SK-N-SH (cell line): ENCODE data around the gene ARPC2. TPM values are rescaled to one million over a fixed set of nuclear protein-coding genes. Genes with fewer than 3 reads are reported as not detected.

Experiments
- CTCF ChIA-PET: fragments of 300-600, 350-600 bp; formaldehyde crosslinking; extraction: SDS; loops from one replicate; lab custom pipeline; 2021; lab: Yijun Ruan, JAX
- POLR2A ChIA-PET: fragments of 350-600 bp; sonication (Branson Sonifier 250); formaldehyde crosslinking; extraction: SDS; loops from one replicate; lab custom pipeline; 2020; ENCODE audit warnings: antibody characterized with exemption, inconsistent platforms; lab: Yijun Ruan, JAX
- DNase-seq: peaks from one replicate; pipeline ENCODE4 v3.0.0; 2012
- H2AFZ ChIP-seq: fragments of 200-600 bp; sonication (generic); 2 replicates; pipeline ENCODE4 v1.8.1; 2016; ENCODE audit warnings: antibody characterized with exemption, mild to moderate bottlenecking, low read depth
- H3F3A ChIP-seq: fragments of 200-600 bp; sonication (generic); replicated peaks from 2 replicates; pipeline ENCODE3; 2016; ENCODE audit warnings: antibody characterized with exemption, mild to moderate bottlenecking; ENCODE audit not compliant: insufficient read depth
- H3K27ac ChIP-seq, 2 experiments: fragments of 200-500 bp in 1 of 2; fragments of 200-600 bp in 1 of 2; sonication (Bioruptor generic) in 1 of 2; sonication (generic), shearing (Covaris generic) in 1 of 2; 2 replicates each; pipeline versions ENCODE4 v1.5.1 to v1.6.1; 2014 to 2016; ENCODE audit warnings: low read depth in 2 of 2, inconsistent platforms in 1 of 2, low read length in 1 of 2, mild to moderate bottlenecking in 1 of 2, mixed read lengths in 1 of 2
- H3K27me3 ChIP-seq: fragments of 200-600 bp; sonication (generic), shearing (Covaris generic); 2 replicates; pipeline ENCODE4 v1.6.1; 2016; ENCODE audit warnings: mixed run types; ENCODE audit not compliant: insufficient read depth
- H3K36me3 ChIP-seq, 2 experiments: fragments of 200-500 bp in 1 of 2; fragments of 200-600 bp in 1 of 2; sonication (Bioruptor generic) in 1 of 2; sonication (generic) in 1 of 2; replicated peaks in 1 of 2; 2 replicates each; pipeline versions ENCODE3 to v1.5.1; 2014 to 2016; ENCODE audit warnings: low read length in 1 of 2, mild to moderate bottlenecking in 1 of 2; ENCODE audit not compliant: insufficient read depth in 2 of 2, control insufficient read depth in 1 of 2
- H3K4me1 ChIP-seq, 2 experiments: fragments of 200-500 bp in 1 of 2; fragments of 200-600 bp in 1 of 2; sonication (Bioruptor generic) in 1 of 2; sonication (generic), shearing (Covaris generic) in 1 of 2; 2 replicates each; pipeline versions ENCODE4 v1.5.1 to v1.6.1; 2014 to 2016; ENCODE audit warnings: low read depth in 1 of 2, low read length in 1 of 2, mixed run types in 1 of 2; ENCODE audit not compliant: insufficient read depth in 2 of 2, control insufficient read depth in 1 of 2
- H3K4me2 ChIP-seq: fragments of 200-600 bp; sonication (generic), shearing (Covaris generic); 2 replicates; pipeline ENCODE4 v1.6.1; 2017; ENCODE audit warnings: mixed run types
- H3K4me3 ChIP-seq, 2 experiments: fragments of 200-500 bp in 1 of 2; fragments of 200-600 bp in 1 of 2; sonication (Bioruptor generic) in 1 of 2; sonication (generic), shearing (Covaris generic) in 1 of 2; 2 replicates each; pipeline versions ENCODE4 v1.5.1 to v1.8.1; 2014 to 2016; ENCODE audit warnings: low read depth in 2 of 2, inconsistent platforms in 1 of 2, low read length in 1 of 2, mild to moderate bottlenecking in 1 of 2, mixed read lengths in 1 of 2, moderate library complexity in 1 of 2
- H3K79me2 ChIP-seq: fragments of 200-600 bp; sonication (generic); 2 replicates; pipeline ENCODE4 v1.8.1; 2017; ENCODE audit warnings: mild to moderate bottlenecking; ENCODE audit not compliant: insufficient read depth
- H3K9ac ChIP-seq: fragments of 200-600 bp; sonication (generic); 2 replicates; pipeline ENCODE4 v1.6.1; 2017; ENCODE audit warnings: mixed run types
- H3K9me2 ChIP-seq: fragments of 200-600 bp; sonication (generic); 2 replicates; pipeline ENCODE4 v1.6.1; 2017; ENCODE audit warnings: mixed run types
- H3K9me3 ChIP-seq: fragments of 200-600 bp; sonication (generic); 2 replicates; pipeline ENCODE4 v1.6.1; 2017; ENCODE audit warnings: mixed run types, mild to moderate bottlenecking, moderate library complexity
- H4K20me1 ChIP-seq: fragments of 200-600 bp; sonication (generic); 2 replicates; pipeline ENCODE4 v1.6.1; 2017; ENCODE audit warnings: mild to moderate bottlenecking, mixed run types; ENCODE audit not compliant: insufficient read depth
- CTCF ChIP-seq: fragments of 200-600 bp; sonication (generic); IDR thresholded peaks from 2 replicates; pipeline ENCODE4 v1.6.1; 2017; ENCODE audit warnings: antibody characterized with exemption, mild to moderate bottlenecking, moderate library complexity
- IRF3 ChIP-seq: fragments of 150-350 bp; IDR thresholded peaks from 2 replicates; pipeline ENCODE4 v1.6.1; 2016; ENCODE audit warnings: mild to moderate bottlenecking, low read depth, low read length
- NFIC ChIP-seq: IDR thresholded peaks from 2 replicates; pipeline ENCODE4 v1.4.0; 2012; ENCODE audit warnings: borderline replicate concordance
- PBX3 ChIP-seq: IDR thresholded peaks from 2 replicates; pipeline ENCODE4; 2012
- POLR2AphosphoS5 ChIP-seq: IDR thresholded peaks from 2 replicates; pipeline ENCODE4 v1.6.1; 2012; ENCODE audit warnings: low read depth, low read length
- RCOR1 ChIP-seq: fragments of 150-350 bp; IDR thresholded peaks from 2 replicates; pipeline ENCODE4 v1.6.1; 2017; ENCODE audit warnings: antibody characterized with exemption, low read length
- REST ChIP-seq: IDR thresholded peaks from 2 replicates; pipeline ENCODE4 v1.6.1; 2012; ENCODE audit warnings: mild to moderate bottlenecking, low read depth, low read length, moderate library complexity
- RXRA ChIP-seq: IDR thresholded peaks from 2 replicates; pipeline ENCODE4 v1.4.0; 2012; ENCODE audit warnings: low read depth, mild to moderate bottlenecking, borderline replicate concordance
- TAF1 ChIP-seq: IDR thresholded peaks from 2 replicates; pipeline ENCODE4 v1.6.1; 2012; ENCODE audit warnings: low read depth, mild to moderate bottlenecking, low read length, moderate library complexity, borderline replicate concordance
- USF1 ChIP-seq: IDR thresholded peaks from 2 replicates; pipeline ENCODE4 v1.4.0; 2012; ENCODE audit warnings: low read depth, borderline replicate concordance
- WGBS: methylation state at CpG from one replicate; pipeline ENCODE4 v1.1.6; 2017; ENCODE audit warnings: low lambda C conversion rate; 5-methylcytosine and 5-hydroxymethylcytosine counted together
- polyA plus RNA-seq, 3 experiments: library from polyadenylated mRNA; depleted of rRNA; stranded (reverse); fragments of >200 nt; gene quantifications; 2 replicates each; pipeline ENCODE4 v1.2.3, GENCODE V29; 2012

Gene ARPC2
- polyA plus RNA-seq, 1 of the 3 experiments (the other 2 are of a cell fraction) = 319 TPM

GRCh38 chr2:218289639-218290315 is 72.8 kb downstream of the ARPC2 start:
- Histone ChIP-seq H3K79me2 (0 out of 2 replicates have a peak, but pooled peaks cover 3% of the 10 kb centered on the region), H3K9me2 (no peaks in the 10 kb centered on the region), H3K27ac (no peak overlapping the region), H3K4me2 (no peak overlapping the region), H3K36me3 (no peaks in the 10 kb centered on the region), H3K27me3 (no peaks in the 10 kb centered on the region), H3K9me3 (no peaks in the 10 kb centered on the region), H3K4me1 (peaks cover 12 to 16% of the 10 kb centered on the region in 2 experiments; a peak in 3 of 4 replicates), H3K9ac (no peak overlapping the region), H3K4me3 (no peak overlapping the region), H2AFZ (no peak overlapping the region), H3F3A (peaks cover 14% of the 10 kb centered on the region), H4K20me1 (no peaks in the 10 kb centered on the region)
- 77% methylated on average over 6 of the region's 6 CpGs for WGBS
- TF ChIP-seq RCOR1 (no peak), USF1 (no peak), IRF3 (no peak), NFIC (no peak), PBX3 (no peak), RXRA (no peak), CTCF (no peak), TAF1 (no peak), REST (no peak), POLR2AphosphoS5 (no peak)
- ChIA-PET POLR2A (no interaction called here), CTCF (interaction anchor here (0.6 to 2.0 kb wide), 4 partner anchors 12 to 67 kb away, joined by 3 to 11 read pairs (median 4); partner anchors contain the start of gene CATIP)
- DNase-seq = no peak
